ENCODE data around the gene SNX30. TPM values are rescaled to one million over a fixed set of nuclear protein-coding genes. Genes with fewer than 3 reads are reported as not detected.

Gene SNX30
- total RNA-seq, 2 donors from 2014 or later, result 6.3 to 38.7 TPM

- no peaks in the 10 kb centered on the region for H3K4me1 ChIP-seq (replicated peaks)
- TF ChIP-seq POLR2A (IDR thresholded peaks at IDR 0.05), result no peak
- no peak for TF ChIP-seq CTCF (IDR thresholded peaks at IDR 0.05)
- TF ChIP-seq POLR2AphosphoS5 (IDR thresholded peaks at IDR 0.05), result no peak
- no peak overlapping the region for H3K4me3 ChIP-seq
- WGBS, result 93% methylated on average over 12 of the region's 12 CpGs
- no peaks in the 10 kb centered on the region for H3K36me3 ChIP-seq
- intact Hi-C loops (cut with DNase I), result no loop called here
- H3K27ac ChIP-seq, result no peak overlapping the region
- no peak for DNase-seq (ENCODE audit: low spot score)
- no peaks in the 10 kb centered on the region for H3K9me3 ChIP-seq
- H3K27me3 ChIP-seq (replicated peaks; ENCODE audit: insufficient read depth), result no peaks in the 10 kb centered on the region
Observed at GRCh38 chr9:112761912-112762655, 11.5 kb downstream of the SNX30 start.

GRCh38 chr9:112762726-112763518 is 12.4 kb downstream of the SNX30 start:
- Histone ChIP-seq H3K4me1 (replicated peaks) (no peaks in the 10 kb centered on the region), H3K9me3 (no peaks in the 10 kb centered on the region), H3K27ac (no peak overlapping the region), H3K27me3 (replicated peaks; ENCODE audit: insufficient read depth) (no peaks in the 10 kb centered on the region), H3K36me3 (no peaks in the 10 kb centered on the region), H3K4me3 (no peak overlapping the region)
- WGBS, result 94% methylated on average over 13 of the region's 13 CpGs
- TF ChIP-seq POLR2AphosphoS5 (IDR thresholded peaks at IDR 0.05) (no peak), CTCF (IDR thresholded peaks at IDR 0.05) (no peak), POLR2A (IDR thresholded peaks at IDR 0.05) (no peak)
- no peak for DNase-seq (ENCODE audit: low spot score)
- intact Hi-C loops (cut with DNase I), result no loop called here

GRCh38 chr9:112764344-112764743 is 13.8 kb downstream of the SNX30 start:
- Histone ChIP-seq H3K27ac (no peak overlapping the region), H3K27me3 (replicated peaks; ENCODE audit: insufficient read depth) (no peaks in the 10 kb centered on the region), H3K4me1 (replicated peaks) (no peaks in the 10 kb centered on the region), H3K36me3 (no peaks in the 10 kb centered on the region), H3K9me3 (no peaks in the 10 kb centered on the region), H3K4me3 (no peak overlapping the region)
- 80% methylated on average over 5 of the region's 5 CpGs for WGBS
- intact Hi-C loops (cut with DNase I), result no loop called here
- DNase-seq (ENCODE audit: low spot score), result no peak
- no peak for TF ChIP-seq CTCF (IDR thresholded peaks at IDR 0.05)
- TF ChIP-seq POLR2AphosphoS5 (IDR thresholded peaks at IDR 0.05), result no peak
- no peak for TF ChIP-seq POLR2A (IDR thresholded peaks at IDR 0.05)

GRCh38 chr9:112764837-112765236 is 14.3 kb downstream of the SNX30 start:
- 74% methylated on average over 7 of the region's 7 CpGs for WGBS
- Histone ChIP-seq H3K4me1 (replicated peaks) (no peaks in the 10 kb centered on the region), H3K27ac (no peak overlapping the region), H3K4me3 (no peak overlapping the region), H3K9me3 (no peaks in the 10 kb centered on the region), H3K36me3 (no peaks in the 10 kb centered on the region), H3K27me3 (replicated peaks; ENCODE audit: insufficient read depth) (no peaks in the 10 kb centered on the region)
- TF ChIP-seq CTCF (IDR thresholded peaks at IDR 0.05), result no peak
- TF ChIP-seq POLR2AphosphoS5 (IDR thresholded peaks at IDR 0.05), result no peak
- TF ChIP-seq POLR2A (IDR thresholded peaks at IDR 0.05), result no peak
- DNase-seq (ENCODE audit: low spot score), result no peak
- intact Hi-C loops (cut with DNase I), result no loop called here

Data from prostate gland (tissue), 2 donors.